Ovary (tissue), 3 donors: Measurements from ENCODE around the gene PIAS2.

Experiments used
- EP300 ChIP-seq: sonication (generic); formaldehyde crosslinking; IDR thresholded peaks from one replicate; pipeline ENCODE4 v1.6.1; 2017; ENCODE audit warnings: antibody characterized with exemption
- POLR2A ChIP-seq: fragments of 450-650 bp; IDR thresholded peaks from one replicate; pipeline ENCODE4 v1.6.1; 2017; ENCODE audit warnings: antibody characterized with exemption, mild to moderate bottlenecking, moderate library complexity
- TF ChIP-seq, protein P1 (sequence below), 3 donors: fragments of 450-650 bp in 2 of 3; fragments of 200-600 bp in 1 of 3; IDR thresholded peaks; one replicate each; pipeline versions ENCODE4 v1.5.1 to v1.8.0; 2016 to 2022; ENCODE audit warnings: antibody characterized with exemption in 3 of 3, mild to moderate bottlenecking in 1 of 3
- donor health status: DM: no; HTN: no; CAD: no.

DNA sequence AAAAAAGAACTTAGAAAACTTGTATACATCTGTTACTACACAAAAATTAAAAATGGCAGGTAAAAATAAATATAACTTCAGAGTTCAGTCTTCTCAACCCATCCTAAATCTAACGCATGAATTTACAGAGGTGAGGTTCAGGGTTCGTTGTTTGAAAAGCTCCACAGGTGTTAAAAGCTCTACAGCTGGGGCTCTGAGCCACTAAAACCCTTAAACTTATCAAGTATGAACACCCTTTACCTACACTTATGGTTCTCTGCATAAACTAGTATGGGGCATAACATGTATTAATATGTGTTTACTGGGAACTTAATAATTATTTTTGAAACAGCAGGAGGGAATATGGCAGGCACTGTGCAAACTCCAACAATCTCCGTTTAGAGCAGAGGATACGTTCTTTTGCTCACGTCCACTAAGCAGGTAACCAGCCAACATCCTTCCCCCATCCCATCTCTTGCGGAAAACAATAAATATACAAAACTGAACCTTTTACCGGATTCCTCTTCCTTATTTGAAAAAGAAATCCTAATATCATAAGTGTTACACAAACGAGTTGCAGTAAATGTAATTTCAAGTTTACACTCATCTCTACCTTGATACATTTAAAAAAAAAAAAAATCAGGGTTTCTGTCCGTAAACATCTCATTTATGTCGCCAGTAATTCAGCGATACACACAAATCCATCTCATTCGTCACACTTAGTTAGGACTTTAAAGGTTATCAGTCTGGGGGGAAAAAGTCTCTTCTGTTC lies 1.3 kb downstream of the PIAS2 start:
- TF ChIP-seq, protein P1, sequence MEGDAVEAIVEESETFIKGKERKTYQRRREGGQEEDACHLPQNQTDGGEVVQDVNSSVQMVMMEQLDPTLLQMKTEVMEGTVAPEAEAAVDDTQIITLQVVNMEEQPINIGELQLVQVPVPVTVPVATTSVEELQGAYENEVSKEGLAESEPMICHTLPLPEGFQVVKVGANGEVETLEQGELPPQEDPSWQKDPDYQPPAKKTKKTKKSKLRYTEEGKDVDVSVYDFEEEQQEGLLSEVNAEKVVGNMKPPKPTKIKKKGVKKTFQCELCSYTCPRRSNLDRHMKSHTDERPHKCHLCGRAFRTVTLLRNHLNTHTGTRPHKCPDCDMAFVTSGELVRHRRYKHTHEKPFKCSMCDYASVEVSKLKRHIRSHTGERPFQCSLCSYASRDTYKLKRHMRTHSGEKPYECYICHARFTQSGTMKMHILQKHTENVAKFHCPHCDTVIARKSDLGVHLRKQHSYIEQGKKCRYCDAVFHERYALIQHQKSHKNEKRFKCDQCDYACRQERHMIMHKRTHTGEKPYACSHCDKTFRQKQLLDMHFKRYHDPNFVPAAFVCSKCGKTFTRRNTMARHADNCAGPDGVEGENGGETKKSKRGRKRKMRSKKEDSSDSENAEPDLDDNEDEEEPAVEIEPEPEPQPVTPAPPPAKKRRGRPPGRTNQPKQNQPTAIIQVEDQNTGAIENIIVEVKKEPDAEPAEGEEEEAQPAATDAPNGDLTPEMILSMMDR (IDR thresholded peaks at IDR 0.05) = no peak
- no peak for TF ChIP-seq EP300
- TF ChIP-seq POLR2A = no peak
